GM19025 (cell line): Measurements from ENCODE around the gene NUP210.

ENCODE experiments used
- ATAC-seq: cut with Tn5 transposase; IDR thresholded peaks from one replicate; pipeline ENCODE4 v1.9.1; 2021; ENCODE audit warnings: mild to moderate bottlenecking, low read depth, moderate library complexity; ENCODE audit not compliant: unreplicated experiment

Gene NUP210

DNA sequence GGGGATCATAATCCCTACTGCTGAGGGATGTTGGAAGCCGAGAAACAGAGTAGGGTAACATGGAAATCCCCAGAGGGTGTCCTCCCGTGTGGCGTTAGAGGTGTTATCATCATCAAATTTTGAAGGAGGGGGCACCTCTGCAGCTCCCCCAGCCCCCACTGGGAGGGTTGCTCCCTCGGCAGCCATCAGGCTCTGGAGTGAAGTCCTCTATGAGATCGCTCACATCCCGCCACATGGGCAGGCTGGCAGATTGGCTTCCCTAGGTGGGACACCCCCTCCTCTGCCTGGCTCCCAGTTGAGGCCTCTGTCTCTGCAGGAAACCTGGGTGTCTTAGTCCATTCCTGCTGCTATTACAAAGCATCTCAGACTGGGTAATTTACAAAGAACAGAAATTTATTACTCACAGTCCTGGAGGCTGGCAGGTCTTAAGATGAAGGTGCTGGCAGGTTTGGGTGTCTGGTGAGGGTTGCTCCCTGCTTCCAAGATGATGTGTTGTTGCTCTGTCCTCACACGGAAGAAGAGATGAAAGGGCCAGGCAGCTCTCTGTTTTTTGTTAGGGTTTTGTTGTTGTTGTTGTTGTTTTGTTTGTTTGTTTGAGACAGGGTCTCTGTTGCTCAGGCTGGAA is 120.5 kb downstream of the NUP210 start:
- ATAC-seq, result no peak

DNA sequence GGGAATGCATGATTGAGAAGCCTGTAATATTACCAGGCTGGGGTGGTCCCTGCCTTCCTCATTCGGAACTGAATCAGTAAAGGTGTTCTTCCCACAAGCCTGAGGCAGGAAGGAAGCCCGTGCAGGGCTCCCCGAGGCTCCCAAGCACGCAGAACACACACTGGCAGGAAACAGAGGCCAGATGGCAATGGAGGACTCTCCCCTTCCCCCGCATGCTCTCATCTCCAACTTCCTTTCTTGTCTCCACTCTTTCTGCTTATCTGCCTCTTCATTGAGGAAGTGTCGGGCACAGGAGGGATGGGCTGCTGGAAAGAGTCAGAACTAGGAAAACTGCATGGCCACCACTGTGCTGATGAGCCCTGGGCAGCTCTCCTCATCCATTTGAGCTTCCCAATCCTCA is 123.5 kb downstream of the NUP210 start:
- no peak for ATAC-seq

DNA sequence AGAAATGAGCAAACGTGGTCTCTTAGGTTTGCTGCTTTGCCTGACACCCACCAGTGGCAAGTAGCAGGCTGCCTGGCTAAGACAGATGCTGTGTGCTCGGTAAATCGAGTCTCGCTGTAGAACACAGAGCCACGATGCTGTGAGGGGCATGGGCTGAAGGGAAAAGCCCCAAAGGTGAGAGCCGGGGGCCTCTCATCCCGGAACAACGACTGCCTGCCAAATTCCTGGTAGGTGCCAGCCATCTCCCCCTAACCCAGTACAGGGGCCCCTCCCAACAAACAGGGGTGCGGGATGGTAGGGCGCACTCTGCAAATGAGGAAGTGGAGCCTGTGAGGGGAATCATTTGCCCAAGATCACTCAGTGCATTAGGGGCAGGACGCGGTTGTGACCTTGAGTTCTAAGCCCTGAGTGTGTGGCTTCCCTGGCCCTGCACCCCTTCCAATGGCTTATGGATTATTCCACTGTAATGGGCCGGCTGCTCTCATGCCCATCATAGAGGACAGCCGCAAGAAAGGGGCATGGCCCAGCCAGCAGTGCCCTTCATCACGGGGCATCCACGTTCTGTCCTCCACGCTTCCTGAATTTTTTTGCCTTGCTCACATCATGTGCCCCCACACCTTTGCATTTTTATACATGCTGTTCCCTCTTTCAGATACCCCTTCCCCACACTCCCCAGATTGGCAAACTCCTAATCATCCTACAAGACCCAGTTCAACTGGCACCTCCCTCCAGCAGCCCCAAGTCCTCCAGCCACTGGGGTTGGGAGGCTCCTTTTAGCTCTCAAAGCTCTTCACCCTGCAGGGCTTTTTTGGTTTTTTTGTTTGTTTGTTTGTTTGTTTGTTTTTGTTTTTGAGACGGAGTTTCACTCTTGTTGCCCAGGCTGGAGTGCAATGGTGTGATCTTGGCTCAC is 125.4 kb downstream of the NUP210 start:
- no peak for ATAC-seq

DNA sequence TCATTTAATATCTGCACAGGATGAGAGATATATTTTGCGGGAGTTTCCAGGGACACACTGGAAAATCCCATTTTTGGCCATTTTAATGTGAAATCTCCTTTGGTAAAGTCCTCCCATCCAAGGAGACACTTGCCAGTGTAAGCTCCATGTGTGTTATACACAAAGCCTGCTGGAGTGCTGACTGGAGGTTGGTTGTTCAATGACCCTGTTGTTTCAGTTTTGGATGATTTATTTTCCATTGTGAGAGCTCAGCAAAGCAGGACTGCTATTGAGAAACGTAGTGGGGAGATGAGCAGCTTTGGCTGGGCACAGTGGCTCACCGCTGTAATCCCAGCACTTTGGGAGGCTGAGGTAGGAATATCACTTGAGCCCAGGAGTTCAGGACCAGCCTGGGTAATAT is 127.7 kb downstream of the NUP210 start:
- ATAC-seq, result no peak

DNA sequence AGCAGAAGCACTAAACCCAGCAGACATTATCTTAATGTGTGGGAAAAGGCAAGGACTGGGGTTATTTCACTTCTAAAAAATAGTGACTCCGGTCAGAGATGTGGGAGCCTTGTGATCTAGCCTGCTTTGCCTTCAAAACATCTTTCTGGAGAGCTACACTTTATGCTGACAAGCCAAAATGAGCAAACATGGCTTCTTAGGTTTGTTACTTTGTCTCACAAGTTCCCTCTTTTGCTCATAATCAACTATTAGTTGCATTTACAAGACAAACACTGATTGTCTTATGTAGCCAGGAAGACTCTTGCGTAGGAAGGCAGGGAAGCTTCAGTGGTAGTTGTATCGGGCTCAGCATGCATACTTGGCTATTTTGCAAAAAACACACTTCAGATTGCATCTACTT is 129.2 kb downstream of the NUP210 start:
- ATAC-seq, result no peak

DNA sequence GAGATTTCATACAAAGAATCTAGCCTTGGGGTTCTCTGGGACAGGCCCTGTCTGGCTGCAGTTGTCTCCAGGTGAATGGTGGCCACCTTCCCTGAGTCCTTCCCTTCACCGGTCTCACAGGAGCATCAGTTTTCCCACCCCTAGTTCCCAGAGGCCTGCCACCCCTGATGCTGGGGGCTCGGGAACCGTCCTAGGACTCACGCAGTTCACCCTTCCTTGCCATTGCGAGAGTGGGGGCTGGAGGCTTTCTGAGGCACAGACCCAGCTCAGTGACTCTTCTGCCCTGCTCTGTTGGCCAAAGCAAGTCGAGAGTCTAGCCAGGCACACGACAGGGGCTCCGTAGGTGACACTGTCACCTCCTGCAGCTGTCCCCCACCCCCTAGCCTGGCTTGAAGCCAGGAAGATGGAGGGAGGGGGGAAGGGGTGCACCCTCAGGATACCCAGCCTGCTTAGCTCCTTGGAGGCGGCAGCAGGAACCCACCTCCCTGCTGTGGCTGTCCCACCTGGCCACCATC is 130.3 kb downstream of the NUP210 start:
- no peak for ATAC-seq

DNA sequence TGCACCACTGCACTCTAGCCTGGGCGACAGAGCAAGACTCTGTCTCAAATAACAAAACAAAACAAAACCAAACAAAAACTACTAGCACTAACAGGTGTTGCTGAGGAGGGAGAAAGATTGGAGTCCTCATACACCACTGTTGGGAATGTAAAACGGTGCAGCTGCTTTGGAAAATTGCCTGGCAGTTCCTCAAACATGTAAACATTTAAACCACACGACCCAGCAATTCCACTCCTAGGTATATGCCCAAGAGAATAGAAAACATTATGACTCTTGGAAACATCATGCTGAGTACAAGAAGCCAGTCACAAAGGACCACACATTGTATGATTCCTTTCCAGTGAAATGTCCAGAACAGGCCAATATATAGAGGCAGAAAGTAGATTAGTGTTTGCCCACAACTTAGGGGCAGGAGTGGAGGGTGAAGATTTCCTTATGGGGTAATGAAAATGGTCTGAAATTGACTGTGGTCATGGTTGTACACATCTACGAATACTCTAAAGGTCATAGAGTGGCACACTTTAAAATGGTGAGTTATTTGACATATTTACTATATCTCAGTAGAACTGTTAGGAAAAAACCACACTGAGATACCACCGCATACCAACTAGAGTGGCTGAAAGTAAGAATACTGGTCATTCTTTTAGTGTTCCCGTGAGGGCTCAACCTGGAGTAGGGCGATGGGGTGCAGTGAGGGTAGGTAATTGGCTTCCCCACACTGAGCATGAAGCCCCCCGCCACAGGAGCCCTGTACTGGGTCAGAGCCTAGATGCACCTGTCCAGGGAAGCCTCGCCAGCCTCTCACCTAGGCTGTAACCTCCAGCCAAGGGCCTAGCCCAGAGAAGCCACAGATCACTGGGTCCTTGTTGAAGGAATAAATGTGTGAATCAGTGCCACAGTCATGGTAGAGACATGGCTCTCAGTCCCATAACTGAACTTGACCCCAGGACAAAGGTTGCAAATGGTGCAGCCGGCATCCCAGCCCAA is 131.1 kb downstream of the NUP210 start:
- no peak for ATAC-seq

DNA sequence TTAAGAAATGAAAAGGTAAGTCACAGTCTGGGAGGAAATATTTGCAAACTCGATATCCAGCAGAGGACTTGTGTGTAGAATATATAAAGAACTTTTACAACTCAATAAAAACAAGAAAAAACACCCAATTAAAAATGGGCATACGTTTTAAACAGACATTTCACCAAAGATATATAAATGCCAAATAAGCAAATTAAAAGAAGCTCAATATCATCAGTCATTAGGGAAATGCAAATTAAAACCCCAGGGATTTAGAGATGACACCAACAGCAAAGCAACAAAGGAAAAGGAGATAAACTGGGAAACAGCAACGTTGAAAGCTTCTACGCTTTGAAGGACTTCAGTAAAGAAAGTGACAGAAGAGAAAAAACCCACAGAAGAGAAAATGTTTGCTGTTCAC is 132.3 kb downstream of the NUP210 start:
- no peak for ATAC-seq

DNA sequence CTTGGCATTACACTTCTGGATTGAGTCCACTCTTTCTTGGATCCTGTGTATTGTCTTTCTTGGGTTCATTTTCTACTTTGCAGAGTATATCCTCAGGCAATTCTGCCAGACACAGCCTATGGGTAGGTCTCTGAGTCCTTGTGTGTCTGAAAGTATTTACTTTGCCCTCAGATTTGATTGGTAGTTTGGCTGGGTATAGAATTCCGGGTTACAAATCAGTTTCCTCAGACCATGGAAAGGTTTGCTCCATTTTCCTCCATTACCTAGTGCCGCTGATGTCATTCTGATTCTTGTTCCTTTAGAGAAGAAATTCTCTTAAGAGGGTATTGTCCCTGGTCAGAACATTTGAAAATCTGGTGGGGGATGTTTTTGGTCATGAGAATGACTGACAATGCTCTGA is 133.2 kb downstream of the NUP210 start:
- no peak for ATAC-seq

DNA sequence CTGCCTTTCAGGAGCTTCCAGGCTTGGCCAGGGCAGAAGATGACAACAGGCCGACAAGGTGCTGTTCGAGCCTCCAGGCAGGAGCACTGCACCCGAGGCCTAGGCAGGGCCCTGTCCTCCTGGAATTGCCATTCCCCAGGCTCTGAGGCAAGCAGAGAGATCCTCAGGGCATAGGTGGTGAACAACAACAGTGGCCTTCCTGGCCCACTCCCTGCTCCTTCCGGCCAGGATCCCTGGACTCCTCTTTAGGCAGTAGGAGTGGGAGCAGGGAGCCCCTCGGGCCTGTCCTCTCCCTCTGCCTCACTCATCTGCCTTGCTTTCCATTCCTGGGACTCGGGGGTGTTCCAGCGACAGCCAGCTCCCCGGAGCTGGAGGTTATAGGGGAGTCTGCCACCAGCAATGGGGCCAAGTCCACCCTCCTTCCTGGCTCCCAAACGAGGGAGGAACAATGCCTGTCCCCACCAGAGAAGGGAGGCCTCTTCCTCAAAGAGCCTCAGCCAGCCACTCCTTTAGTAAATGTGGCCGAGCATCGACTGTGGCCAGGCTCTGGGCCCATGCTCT is 135.0 kb downstream of the NUP210 start:
- no peak for ATAC-seq

DNA sequence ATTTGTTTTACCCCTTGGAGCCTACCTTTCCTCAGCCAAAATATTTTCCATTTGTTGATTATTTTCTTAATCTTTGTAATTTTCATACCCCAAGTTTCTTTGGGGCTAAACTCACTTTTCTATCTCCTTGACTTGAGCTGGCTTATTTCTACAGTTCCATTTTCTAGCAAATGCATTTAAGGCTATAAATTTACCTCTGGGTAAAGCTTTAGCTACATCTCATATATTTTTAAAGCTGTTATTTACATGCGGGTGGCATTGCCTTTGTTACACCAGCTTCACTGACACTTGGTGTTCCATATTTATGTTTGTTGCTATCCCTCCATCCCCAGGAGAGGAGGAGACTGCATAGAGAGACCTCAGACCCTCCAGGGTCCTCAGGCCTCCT is 136.3 kb downstream of the NUP210 start:
- no peak for ATAC-seq

DNA sequence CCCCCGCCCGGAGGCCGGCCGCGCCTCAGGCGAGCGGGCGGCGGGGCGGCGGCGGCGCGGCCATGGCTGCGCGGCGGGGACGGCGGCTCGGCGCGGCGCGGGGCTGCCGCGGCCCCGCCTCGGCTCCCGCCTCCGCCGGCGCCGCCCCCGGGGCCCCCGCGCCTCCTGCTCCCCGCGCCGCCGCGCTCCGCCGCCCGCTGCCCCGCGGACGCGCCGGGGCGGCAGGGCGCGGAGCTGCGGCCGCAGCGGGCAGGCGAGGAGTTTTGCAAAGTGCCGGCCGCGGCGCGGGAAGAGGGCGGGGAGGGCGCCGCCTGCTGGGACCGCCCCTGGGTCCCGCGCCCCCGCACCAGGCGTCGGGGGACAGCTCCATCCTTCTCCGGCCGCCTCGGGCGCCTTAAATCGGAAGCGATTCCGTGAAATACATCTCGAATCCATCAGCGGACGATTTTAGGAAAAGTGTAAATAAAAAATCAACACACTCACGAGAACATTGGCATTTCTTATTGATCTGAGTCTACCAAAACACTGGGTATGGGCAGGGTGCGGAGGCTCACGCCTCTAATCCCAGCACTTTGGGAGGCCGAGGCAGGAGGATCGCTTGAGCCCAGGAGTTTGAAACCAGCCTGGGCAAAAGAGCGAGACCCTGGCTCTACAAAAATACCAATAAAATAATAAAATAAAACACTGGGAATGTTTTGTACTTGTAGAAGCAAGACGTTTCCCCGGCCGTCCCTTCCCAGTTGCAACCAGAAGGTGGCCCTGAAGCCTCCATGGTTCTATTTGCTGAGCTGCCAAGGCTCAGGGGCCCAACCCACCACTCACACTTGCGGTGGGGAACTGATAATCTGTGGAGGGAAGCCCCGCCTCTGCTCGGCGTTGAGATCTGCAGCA is 136.9 kb downstream of the NUP210 start:
- ATAC-seq, result no peak

DNA sequence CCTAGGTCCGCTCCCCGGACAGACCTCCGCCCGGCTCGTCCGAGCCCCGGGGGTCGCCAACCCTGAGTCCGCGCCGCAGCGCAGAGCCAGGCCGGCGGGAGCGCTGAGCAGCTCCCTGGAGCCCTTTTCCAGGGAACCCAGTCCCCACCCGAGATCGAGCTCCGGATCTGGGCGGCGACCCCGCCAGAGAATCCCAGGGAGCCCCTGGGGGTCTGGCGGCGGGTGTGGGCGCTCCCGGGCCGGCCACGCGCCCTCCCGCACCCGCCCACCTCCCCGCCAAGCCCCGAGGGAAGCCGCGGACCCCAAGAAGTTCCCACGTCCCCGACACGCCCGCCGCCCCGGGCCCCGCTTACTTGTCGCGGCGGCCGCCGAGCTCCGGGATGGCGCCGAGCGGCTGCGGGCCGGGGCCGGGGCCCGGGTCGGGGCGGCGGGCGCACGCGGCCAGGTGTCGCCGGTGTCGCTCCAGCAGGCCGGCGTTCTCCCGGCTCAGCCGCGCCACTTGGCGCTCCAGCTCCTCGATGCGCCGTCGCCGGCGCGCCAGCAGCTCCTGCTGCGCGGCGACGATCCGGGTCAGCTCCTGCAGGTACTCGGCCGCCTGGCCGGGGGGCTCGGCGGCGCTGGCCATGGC is 137.7 kb downstream of the NUP210 start:
- ATAC-seq, result no peak

DNA sequence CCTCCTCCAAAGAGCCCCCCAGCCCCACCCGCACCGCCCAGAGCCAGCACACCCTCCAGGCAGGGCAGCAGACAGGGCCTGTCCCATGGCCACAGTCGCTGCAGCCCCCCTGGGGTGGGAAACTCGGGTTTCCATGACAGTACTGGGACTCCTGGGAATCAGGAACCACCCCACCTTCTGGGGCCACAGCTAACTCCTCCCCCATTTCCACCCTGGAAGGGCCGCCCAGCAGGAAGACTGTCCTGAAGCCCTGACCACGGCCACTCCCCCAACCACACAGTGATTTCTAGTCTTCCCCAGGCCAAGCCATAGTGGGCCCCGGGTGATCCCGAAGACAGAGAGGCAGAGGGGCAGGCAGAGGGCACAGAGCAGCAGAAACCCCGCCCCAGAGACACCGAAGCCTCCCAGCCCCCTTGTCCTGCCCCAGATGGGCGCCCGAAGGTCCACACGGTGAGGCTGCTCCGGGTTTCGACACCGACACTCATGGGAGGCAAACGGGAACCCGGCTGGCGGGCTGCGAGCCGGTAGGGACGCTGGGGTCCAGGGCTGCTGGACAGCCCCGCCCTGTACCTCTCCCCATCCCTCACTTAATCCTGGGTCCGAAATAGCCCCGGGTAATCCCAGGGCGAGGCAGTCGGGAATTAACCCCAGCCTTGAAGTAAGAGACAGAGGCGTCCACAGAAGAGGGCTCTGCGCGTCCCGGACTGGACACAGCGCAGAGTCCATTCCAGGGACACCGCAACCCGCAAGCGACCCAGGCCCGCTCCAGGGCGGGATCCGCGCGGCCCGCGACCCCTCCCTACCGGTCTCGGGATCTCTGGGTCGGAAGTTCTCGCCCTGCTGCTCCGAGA is 138.4 kb downstream of the NUP210 start:
- ATAC-seq, result no peak

DNA sequence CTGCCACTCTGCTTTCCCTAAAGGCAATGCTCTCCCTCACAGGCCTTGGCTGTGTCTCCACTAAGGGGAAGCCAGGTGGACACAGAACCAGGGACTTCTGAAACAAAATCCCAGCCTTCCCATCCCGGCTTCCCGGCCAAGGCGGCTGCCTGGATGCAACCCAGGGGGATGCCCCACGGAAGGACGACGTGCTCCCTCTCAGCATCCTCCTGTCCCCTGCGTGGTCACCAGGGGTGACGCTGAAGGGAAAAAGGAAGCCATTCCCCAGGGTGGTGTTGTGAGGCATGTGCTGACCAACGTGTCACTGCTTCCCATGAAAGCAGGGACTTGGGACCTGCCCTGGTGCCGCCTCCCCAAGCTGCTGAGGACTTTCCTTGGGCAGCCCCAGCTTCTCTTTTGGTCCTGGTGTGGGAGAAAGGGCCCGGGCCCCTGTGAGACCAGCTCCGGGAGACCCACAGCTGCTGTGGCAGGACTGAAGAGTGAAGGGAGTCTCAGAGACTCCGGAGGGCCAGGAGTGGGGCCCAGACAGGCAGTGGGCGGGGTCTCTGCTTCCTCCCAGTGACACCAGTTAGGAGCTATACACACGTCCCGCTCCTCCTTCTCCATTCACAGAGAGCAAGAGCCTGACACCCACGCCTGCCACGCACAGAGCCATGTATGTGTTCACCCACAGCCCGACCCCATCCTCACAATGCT is 139.2 kb downstream of the NUP210 start:
- ATAC-seq, result no peak

DNA sequence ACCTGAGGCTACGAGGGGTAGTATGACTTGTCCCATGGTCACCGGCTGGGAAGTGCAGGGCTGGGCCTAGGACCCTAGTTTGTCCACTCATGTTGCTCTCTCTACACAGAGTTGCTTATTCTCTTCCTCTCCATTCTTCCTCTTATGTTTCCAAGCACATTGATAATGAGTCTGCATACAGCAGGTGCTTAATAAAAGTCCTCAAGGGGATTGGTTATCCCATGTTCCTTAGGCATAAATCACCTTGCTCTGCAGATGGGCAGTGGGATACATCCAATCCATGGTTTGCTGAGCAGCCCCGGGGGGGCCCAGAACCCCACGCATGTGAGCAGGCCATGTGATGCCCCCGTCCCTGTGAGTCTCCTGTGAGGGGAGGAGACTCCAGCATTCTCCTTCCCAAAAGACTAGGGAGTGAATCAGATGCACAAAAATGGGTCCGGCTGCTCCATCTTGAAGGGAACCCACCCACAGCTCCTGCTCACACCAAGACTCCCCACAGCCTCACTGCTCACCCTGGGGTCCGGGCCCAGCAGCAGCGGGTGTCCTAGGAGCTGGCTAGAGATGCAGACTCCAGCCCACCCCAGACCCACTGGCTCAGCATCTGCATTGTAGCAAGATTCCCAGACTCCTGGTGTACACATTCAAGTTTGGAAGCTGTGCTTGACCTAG is 139.9 kb downstream of the NUP210 start:
- no peak for ATAC-seq

DNA sequence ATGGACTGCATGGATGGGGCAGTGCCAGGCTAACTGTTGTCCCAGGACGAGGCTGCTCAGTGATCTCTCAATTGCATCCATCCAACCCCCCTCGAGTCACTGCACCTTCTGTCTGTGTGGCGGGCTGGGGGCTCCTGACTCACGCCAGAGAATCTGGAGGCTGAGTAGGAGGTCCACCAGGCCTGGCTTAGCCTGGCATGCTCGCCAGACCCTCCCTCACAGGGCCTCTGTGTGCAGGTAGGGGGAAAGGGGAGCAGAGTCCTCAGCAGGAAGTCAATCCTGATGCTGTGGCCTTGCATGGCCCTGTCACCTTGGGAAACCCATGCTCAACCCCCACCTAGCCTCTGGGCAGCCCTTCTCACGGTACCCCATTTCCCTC is 140.6 kb downstream of the NUP210 start:
- ATAC-seq, result no peak
